Stimulated activated CD4-positive, alpha-beta T cell treated with anti-CD3 and anti-CD28 coated beads, Interleukin-2, amount 100 ng/mL, for 24 hours (primary cell): ENCODE measurements around the gene ADCY6.
A peak's percentile ranks its signal among the peaks of the same experiment; 100 is the strongest.

Source experiments
- DNase-seq, 2 donors: peaks; one replicate each; pipeline ENCODE4 v3.0.0-alpha.2; 2020

Gene ADCY6

DNA sequence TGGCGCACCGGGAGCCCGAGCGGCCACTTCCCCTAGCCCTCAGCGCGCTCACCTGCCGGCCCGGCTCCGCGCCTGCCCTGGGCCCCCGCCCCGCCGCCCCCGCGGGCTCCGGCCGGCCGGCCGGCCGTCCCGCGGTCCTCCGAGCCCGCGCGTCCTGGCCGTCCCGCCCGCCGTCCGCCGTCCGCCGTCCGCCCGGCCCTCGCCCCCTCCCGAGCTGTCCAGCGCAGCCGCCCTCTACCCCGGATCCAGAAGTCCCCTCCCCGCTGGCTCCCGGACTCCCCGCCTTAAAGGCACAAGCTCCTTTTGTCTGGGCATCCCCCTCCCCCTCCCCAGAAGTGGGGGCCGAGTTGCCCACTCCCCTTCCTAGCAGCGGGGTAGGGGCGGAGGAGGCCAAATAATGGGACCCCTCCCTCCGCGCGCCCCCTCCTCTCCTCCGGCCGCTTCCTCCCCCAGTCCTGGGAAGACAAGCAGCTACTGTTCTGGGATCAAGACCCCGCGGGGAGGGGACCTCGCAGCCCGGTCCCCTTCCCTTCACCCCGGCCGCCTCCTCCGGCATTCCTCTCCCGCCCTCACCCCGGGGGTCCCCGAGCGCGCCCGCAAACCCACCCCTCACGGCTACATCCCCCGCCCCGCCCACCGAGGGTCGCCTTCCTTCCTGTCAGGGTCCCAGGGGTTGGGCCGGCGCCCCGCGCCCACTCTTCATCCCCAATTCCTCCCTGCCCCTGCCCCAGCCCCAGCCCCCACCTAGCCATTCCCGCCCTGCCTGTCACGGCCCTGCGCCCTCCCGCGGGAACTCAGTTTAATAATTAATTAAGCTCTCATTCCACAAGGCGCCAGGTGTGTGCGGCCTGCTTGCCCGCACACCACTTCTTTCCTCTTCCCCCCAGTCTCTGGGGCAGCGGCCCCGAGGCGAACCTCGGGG is at the start of gene ADCY6:
TSS of gene ADCY6 (minus strand) at position 236 of the 922 bp plus-strand sequence. CDS start 5,655 bp downstream, outside the sequence.
- DNase-seq, result peak in 1 of 2 donors; percentile 15

DNA sequence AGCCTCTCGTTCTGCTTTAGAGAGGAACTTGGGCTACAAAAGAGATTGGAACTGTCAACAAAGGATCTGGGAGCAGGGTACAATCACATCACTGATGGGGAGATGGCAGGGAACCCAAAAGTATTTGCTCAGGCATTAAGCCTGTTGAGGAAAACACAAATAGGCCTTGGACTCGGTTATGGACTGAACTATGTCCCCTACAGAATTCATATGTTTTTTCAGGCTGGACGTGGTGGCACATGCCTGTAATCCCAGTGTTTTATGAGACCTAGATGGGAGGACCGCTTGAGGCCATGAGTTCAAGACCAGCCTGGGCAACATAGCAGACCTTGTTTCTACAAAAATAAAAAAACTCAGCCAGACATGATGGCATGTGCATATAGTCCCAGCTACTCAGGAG is 49.2 kb upstream of the ADCY6 start:
- no peak for DNase-seq

DNA sequence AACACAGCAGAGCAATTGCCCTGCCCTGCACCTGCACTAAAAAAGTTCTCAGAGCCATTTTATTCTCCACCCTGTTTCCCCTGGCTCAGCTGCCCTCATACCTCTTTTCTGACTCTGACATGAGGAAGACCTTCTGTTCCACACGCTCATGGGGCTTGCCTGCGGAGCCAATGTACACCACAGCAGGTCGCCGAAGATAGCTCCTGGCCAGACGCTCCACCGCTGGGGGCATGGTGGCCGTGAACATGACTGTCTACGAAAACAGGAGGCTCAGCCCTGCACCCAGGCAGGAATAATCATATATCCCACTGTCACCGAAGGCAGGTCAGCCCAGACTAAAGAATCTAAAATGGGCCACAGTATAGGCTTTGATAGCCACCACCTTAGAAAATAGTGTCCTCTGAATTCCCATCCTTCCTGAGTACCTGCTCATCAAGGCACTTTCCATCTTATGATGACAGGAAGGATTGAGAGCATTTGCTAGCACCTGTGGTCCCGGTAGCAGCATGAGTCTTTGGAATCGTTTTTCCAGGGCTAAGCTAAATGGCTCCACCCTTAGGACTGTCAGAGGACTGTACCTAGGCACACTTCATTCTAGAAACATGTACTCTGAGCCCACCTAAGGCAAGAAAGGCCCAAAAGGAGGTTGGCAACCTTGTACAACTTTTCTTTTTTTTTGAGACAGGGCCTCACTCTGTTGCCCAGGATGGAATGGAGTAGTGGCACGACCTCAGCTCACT is 43.6 kb upstream of the ADCY6 start:
- DNase-seq, result no peak

DNA sequence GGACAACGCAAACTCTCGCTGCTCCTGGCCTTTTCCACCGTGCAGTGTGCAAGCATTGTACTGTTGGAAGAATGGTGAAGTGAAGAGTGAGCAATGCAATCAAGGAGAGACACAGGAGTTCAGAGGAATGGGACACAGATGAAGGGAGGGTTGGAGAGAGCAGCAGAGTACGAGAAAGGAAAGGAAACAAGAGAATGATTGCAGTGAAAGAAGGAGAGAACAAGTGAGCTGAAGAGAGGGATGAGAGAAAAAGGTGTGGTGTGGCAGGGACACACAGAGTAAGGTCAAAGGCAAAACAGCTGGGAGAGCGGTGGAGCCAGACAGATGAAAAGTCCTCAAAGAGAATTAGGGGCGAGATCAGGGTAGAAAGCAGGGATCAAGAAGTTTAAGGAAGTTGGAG is 42.4 kb upstream of the ADCY6 start:
- DNase-seq, result no peak

DNA sequence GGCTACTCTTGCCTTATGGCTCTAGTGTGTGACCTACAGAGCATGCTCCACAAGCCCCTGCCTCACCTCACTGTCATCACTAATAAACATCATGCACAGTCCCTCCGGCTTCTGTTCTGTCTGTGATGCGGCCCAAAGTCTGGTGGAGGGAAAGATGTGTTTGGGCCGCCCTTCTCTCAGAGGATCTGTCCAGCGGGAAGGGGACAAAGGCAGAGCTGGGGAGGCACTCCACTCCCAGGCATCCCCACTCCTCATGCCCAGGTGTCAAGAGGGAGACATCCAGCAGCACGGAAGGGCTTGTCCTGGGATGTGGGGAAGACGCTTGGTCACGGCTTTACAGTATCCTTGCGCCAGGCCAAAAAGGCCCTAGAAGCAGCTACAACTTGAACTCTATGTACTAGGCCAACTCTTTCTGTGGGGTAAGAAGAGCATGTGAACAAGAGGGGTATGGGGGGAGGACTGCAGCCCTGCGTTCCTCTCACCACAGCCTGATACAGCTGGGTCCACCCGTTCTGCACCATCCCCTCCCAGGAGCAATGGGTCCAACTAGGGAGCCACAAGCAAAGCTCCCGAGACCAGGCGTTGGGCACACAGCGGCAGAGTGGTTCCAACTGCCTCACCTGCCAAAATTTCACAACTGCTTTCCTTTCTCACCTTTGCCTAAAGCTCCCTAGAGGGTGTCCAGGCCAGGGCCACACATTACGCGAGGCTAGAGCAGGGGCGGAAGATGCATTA is 40.1 kb upstream of the ADCY6 start:
- no peak for DNase-seq

DNA sequence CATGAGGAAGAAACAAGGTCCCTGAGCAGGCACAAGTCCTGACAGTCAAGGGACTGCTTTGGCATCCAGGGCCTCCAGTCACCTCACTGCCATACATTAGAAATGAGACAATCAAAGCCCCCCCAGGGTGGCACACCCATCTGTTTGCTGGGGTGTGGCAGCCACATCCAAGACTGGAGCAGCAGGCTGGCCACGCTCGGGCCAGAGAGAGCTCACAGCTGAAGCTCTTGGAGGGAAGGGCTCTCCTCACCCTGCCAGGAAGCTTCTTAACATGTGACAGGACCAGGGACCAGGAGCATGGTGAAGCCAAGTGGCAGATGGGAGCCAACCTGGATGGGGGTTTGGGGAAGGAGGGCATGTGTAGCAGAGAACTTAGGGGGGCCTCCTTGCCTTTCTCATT is 39.4 kb upstream of the ADCY6 start:
- no peak for DNase-seq

DNA sequence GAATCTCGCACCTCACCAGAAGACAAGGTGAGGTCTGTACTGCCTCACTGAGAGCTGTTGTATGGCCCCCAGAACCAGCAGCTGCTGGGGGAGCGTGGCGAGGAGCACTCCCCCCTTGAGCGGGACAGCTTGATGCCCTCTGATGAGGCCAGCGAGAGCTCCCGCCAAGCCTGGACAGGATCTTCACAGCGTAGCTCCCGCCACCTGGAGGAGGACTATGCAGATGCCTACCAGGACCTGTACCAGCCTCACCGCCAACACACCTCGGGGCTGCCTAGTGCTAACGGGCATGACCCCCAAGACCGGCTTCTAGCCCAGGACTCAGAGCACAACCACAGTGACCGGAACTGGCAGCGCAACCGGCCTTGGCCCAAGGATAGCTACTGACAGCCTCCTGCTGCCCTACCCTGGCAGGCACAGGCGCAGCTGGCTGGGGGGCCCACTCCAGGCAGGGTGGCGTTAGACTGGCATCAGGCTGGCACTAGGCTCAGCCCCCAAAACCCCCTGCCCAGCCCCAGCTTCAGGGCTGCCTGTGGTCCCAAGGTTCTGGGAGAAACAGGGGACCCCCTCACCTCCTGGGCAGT is 38.7 kb upstream of the ADCY6 start:
- no peak for DNase-seq

DNA sequence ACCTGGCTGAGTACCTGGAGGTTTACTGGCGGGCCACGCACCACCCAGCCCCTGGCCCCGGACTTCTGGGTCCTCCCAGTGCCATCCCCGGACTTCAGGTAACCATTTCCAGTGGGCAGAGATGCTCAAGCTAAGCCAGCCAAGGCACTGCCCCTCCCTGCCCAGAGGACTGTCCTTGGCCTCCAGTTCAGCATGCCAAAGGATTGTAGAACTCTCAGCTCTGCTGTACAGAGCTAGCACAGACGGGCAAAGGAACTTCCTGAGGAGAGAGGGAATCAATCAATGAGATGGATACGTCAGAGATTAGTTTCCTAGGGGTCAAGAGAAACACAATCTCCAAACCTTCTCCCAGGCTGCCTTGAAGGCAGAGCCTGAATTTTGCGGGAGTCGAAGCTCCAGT is 38.1 kb upstream of the ADCY6 start:
- DNase-seq, result no peak

DNA sequence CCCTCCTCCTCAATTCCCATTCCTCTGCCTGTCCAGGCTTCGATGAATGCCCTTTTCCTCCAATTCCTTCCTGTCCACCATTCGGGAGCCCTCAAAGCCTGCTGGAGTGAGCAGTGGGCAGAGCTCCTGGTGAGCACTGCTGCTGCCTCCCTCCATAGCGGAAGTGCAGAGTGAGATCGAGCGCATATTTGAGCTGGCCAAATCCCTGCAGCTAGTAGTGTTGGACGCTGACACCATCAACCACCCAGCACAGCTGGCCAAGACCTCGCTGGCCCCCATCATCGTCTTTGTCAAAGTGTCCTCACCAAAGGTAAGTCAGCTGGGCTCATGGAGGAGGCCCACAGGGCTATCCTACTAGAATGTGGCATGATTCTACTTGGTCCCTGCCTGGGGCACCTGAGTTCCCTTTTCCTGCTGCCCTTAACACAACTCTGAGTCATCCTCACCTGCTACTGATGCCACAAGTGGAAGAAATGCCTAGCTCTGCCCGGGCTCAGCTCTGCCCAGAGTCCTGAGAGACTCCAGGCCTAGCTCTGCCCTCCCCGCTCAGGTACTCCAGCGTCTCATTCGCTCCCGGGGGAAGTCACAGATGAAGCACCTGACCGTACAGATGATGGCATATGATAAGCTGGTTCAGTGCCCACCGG is 37.4 kb upstream of the ADCY6 start:
- no peak for DNase-seq

DNA sequence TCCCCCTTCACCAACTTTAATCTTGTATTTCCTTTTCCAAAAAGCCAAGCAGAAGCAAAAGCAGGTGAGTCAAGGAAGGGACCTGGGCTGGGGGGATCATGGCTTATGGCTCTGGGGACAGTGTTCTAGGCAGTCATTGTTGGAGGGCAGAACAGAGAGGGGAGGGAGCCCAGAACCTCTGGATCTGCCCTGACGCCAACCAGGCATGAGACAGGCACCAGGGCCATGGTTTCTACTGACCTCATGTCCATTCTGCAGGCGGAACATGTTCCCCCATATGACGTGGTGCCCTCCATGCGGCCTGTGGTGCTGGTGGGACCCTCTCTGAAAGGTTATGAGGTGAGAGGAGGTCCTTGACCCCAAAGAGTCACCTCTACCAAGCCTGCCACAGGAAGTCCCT is 36.0 kb upstream of the ADCY6 start:
- no peak for DNase-seq

DNA sequence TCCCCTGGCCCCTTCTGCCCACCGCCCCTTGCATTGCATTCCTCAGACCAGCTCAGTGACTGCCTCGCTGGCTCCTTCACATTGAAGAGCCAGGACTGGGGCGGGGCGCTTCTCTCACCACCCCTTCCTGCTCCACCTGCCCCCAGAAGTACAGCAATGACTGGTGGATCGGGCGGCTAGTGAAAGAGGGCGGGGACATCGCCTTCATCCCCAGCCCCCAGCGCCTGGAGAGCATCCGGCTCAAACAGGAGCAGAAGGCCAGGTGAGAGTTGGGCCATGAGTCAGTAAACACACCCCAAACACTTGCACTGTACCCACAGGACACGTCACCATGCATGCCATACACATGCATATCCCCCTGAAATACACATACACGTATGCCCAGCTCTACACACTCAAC is 35.2 kb upstream of the ADCY6 start:
- DNase-seq, result no peak

DNA sequence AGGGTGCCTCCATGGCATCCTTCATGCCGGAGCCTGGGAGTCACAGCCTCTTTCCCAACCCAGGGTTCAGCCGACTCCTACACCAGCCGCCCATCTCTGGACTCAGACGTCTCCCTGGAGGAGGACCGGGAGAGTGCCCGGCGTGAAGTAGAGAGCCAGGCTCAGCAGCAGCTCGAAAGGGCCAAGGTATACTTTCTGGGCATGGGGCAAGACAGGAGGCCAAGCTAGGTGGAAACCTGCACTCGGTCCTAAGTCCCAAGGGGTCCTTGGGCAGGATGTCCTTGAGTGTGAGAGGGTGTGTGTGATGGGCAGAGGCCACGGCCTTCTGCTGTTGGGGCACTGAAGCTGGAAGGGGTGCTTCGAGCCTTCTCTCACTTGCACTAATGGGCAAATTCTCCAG is 34.4 kb upstream of the ADCY6 start:
- DNase-seq, result no peak

DNA sequence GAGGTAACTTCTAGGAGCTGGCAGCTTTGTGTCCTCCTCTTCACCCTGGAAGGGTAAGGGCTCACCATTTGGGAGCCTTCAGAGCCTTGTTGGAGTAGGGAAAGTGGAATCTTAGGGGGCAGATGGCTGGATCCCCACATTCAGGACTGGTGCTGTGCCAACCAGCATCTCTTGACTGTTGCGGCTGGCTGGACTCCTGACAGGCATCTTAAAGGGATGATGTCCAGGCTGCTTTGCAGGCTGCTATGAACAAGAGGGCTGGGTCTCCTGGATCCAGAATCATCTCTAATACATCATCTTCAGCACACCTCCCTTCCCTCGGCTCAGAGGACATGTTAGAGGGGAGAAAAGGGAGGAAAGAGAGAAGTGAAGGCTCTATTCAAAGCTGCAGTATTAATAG is 33.8 kb upstream of the ADCY6 start:
- no peak for DNase-seq

DNA sequence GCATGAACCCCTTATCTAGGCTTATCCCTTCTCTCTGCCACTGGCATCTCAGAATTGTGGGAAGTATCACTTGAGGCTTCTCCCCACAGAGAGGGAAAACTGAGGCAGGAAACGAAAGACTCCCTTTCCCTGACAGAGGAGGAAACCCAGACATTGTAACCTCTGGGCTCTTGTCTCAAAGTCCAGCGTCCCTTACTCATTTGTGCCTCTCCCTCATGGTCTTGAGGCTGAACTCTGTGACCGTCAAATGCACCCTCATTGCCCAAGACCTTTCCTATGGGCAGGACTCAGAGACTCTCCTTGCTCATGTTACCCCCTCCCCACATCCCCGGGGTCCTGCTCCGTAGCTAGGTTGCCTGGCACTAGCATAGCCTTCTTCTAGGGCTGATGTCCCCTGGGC is 33.2 kb upstream of the ADCY6 start:
- no peak for DNase-seq

DNA sequence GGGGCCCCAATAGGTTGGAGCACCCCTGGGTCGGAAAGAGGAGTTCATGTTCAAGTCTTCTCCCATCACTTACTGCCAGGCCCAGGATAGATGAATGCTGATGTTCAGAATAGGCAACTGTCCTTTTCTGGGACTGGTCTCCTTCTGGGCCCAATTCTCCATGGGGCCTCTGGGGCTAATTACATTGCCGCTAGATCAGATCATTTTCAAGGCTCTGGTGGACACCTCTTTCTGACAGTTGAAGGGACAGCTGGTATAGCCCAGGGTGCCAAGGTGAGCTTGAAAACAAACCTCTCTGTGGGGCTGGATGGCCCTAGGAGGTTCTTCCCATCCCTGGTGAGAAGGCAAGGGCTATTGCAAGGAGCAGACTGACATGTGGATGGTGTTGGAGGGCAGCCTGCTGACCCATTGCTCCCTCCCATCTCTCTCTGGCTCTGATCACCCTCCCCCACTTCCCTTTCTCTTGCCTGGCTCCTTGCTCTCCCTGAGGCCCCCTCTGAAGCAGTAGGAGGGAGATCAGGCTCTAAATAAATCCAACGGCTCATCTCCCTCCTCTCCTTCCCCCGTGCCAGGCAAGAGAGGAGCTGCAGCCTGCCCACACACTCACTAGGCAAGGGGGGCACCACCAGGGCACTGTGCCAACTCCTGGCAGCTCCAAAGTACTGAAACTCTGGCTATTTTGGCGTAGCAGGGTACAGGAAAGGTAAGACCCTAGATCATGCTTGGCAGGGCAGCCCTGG is 31.3 kb upstream of the ADCY6 start:
- no peak for DNase-seq

DNA sequence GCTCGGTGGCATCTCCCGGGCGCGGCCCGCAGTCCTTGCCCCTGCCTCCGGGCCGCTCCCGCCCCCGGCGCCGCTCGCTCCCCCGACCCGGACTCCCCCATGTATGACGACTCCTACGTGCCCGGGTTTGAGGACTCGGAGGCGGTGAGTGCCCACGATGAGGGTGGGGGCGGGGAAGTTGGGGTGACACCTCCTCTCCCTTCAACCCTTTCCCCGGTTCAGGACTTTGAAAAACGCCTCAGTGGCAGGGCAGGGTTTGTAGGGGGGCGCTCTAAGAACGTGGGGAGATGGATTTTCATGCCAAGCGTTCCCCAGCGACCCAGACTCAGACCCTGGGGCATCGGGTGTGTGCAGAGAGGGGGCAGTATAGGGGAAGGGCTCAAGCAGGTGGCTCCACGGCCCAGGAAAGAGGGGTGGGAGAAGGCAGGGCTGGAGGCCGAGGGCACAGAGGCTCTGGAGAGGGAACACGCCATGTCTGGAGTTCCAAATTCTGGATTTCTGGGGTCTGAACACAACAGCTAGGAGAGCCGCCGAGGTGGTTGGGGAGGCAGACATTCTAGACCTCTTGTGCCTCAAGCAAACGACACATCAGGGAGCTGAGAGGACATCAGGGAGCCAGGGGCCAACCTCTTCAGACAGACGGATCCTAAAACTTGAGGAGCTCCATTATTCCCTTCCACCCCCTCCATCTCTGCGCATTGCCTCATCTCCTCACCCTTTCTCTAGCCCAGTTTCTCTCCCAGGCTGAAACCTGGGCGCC is 30.1 kb upstream of the ADCY6 start:
- DNase-seq, result peak; percentile 28 to 41

DNA sequence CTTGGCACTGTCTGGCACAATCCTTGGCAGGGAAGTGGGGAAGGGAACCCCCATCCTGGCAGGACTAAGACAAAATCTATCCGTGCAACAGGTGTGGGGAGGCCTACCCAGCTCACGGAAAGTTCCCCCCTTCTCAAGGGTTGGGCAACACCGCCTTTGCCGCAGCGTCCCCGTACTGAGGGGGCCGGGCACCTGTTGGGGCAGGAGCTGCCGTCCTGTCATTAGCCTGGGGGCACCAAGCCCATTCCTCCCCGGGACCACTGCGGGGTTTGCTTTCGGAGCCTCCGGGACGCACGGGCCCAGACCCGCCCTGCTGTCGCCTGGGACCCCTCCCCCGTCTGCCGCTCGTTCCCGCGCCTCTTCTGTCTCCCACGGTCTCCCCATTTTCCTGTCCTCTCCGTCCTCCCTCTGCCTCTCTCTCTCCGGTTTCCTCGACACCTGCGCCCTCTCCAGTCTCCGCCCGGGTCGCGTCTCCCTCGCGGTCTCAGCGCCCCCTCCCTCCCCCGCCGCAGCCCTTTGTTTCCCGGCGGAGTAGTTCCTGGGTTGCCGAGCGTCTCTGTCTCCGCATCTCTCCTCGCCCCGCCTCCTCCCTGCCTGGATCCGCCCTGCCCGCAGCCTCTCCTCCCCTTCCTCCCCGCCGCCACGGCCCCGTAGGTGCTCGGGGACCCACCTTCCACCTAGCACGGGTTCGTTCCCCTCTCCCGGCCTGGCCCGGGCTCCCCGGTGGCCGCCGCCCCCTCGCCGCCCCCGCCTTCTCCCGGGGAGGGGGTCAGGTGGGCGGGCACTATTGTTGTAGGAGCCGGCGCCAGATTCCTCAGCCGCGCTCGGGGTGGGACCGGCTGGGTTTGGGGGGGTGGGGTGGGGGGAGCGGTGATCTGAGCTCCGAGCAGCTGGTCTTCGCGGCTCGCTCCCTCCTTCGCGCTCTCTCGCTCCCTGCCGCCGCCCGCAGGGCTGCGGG is 29.3 kb upstream of the ADCY6 start, which contains the start of gene CACNB3:
TSS of gene CACNB3 (plus strand) at position 624 of the 958 bp plus-strand sequence. CDS start 434 bp downstream, outside the sequence.
- DNase-seq, result peak; percentile 81 to 85

DNA sequence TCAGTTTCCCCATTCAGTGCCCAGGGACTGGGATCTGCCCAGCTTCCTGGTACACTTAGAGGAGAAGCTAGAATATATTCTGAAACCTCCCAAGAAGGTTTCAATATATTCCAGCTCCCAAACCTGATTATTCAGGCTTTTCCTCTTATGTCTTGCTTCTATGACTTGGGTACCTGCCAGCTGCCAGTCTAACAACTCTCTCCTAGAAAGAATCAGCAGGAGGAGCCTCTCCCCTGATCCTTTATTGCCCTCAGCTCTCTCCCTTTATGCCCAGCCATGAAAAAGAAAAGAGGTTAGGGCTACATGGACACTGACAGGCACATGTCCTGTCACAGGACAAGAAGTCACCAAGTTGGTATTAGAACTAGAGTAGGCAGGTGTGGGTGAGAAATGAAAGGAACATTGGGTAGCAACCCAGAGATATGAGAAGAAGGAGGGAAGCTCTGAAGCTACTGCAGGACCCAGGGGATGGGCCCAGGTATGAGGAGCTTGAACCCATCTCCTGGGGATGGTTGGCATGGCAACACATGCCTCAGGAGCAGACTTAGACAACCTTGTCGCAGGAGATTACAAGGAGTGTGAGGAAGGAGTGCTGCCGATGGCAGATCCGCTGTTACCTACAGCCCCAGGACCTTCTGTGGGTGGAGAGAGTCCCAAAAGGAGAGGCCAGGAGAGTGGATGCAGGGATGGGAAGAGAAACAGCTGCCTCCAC is 27.4 kb upstream of the ADCY6 start:
- no peak for DNase-seq
